Suprapubic skin (tissue), 3 donors: ENCODE results near the gene DSC2.

Experiments
- POLR2A ChIP-seq, 2 donors: fragments of 450-650 bp; IDR thresholded peaks; one replicate each; pipeline ENCODE4 v1.6.1; 2017; ENCODE audit warnings: antibody characterized with exemption in 2 of 2, mild to moderate bottlenecking in 2 of 2, moderate library complexity in 2 of 2
- TF ChIP-seq, protein P1 (sequence below), 2 donors: fragments of 200-600 bp in 1 of 2; fragments of 450-650 bp in 1 of 2; sonication (generic) in 1 of 2; IDR thresholded peaks; one replicate each; pipeline ENCODE4 v1.5.1; 2016 to 2019; ENCODE audit warnings: antibody characterized with exemption in 2 of 2, mild to moderate bottlenecking in 1 of 2, moderate library complexity in 1 of 2

DNA sequence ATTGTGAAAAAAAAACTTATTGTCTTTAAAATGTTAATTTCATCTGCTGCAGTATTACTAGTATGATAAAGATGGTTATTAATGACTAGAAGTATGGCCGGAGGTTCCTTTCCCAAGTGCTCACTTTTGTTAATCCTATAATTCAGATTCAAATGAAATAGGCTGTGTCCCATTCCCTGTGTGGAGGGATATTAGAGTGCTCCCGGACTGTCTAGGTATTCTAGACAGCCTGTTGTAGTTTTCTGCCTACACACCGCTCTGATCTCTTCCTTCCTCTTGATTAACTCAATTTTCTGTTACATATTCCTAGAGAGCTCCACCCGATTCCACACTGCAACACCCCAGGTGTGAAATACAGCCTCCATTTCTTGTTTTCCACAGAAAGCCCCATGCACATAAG is 44.3 kb downstream of the DSC2 start:
- TF ChIP-seq POLR2A (IDR thresholded peaks at IDR 0.05), result no peak
- TF ChIP-seq, protein P1, sequence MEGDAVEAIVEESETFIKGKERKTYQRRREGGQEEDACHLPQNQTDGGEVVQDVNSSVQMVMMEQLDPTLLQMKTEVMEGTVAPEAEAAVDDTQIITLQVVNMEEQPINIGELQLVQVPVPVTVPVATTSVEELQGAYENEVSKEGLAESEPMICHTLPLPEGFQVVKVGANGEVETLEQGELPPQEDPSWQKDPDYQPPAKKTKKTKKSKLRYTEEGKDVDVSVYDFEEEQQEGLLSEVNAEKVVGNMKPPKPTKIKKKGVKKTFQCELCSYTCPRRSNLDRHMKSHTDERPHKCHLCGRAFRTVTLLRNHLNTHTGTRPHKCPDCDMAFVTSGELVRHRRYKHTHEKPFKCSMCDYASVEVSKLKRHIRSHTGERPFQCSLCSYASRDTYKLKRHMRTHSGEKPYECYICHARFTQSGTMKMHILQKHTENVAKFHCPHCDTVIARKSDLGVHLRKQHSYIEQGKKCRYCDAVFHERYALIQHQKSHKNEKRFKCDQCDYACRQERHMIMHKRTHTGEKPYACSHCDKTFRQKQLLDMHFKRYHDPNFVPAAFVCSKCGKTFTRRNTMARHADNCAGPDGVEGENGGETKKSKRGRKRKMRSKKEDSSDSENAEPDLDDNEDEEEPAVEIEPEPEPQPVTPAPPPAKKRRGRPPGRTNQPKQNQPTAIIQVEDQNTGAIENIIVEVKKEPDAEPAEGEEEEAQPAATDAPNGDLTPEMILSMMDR (IDR thresholded peaks at IDR 0.05), result no peak
